ENCODE results near the gene HELZ2.

DNA sequence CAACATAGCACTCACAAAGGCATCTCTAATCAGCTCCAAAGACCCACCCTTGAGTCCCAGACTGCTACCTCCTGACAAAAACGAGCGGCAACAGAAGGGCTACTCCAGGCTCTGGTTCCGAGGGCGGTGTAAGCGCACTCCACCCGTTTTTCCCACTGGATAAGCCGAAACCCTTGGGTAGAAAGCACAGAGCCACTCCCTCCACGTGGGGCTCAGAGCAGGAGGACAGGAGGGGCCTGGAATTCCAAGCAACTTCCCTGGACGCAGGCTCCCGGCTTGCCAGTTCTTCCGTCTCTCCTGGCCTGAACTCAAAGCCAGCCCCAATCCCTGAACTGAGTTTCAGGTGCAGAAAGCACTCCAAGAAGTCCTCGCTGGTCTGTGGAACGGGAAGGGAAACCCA lies 45.5 kb upstream of the HELZ2 start:
- TF ChIP-seq, protein P1, sequence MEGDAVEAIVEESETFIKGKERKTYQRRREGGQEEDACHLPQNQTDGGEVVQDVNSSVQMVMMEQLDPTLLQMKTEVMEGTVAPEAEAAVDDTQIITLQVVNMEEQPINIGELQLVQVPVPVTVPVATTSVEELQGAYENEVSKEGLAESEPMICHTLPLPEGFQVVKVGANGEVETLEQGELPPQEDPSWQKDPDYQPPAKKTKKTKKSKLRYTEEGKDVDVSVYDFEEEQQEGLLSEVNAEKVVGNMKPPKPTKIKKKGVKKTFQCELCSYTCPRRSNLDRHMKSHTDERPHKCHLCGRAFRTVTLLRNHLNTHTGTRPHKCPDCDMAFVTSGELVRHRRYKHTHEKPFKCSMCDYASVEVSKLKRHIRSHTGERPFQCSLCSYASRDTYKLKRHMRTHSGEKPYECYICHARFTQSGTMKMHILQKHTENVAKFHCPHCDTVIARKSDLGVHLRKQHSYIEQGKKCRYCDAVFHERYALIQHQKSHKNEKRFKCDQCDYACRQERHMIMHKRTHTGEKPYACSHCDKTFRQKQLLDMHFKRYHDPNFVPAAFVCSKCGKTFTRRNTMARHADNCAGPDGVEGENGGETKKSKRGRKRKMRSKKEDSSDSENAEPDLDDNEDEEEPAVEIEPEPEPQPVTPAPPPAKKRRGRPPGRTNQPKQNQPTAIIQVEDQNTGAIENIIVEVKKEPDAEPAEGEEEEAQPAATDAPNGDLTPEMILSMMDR (IDR thresholded peaks at IDR 0.05), result no peak
- no peak for TF ChIP-seq POLR2A (IDR thresholded peaks at IDR 0.05)
